Astrocyte of the spinal cord (primary cell): Measurements from ENCODE around the gene SLC18A2.

ENCODE experiments used
- DNase-seq: peaks from one replicate; pipeline ENCODE4 v3.0.0; 2011; ENCODE audit warnings: low read depth, low spot score
- H3K4me3 ChIP-seq: 2 replicates; pipeline ENCODE4 v1.5.1; 2011; ENCODE audit warnings: low read depth, mild to moderate bottlenecking, low read length, moderate library complexity
- CTCF ChIP-seq: IDR thresholded peaks from 2 replicates; pipeline ENCODE4 v1.5.1; 2012; ENCODE audit warnings: low read depth, mild to moderate bottlenecking, low read length, inconsistent platforms
- in situ Hi-C: cut with HindIII; loops from 2 replicates; pipeline ENCODE4 v1.10.0; 2017; ENCODE audit warnings: low sequenced_read_pairs

The SLC18A2 gene

GRCh38 chr10:117261501-117261900, 20.6 kb downstream of the SLC18A2 start:
- in situ Hi-C loops = no loop called here
- no peak overlapping the region for H3K4me3 ChIP-seq
- no peak for TF ChIP-seq CTCF
- DNase-seq = no peak

- in situ Hi-C loops = no loop called here
- no peak overlapping the region for H3K4me3 ChIP-seq
- no peak for TF ChIP-seq CTCF
- DNase-seq = no peak
Observed at GRCh38 chr10:117262291-117262902, 21.5 kb downstream of the SLC18A2 start.

- in situ Hi-C loops = no loop called here
- H3K4me3 ChIP-seq = no peak overlapping the region
- TF ChIP-seq CTCF = no peak
- no peak for DNase-seq
Observed at GRCh38 chr10:117262903-117263293, 22.0 kb downstream of the SLC18A2 start.

GRCh38 chr10:117264782-117265181, 23.9 kb downstream of the SLC18A2 start:
- no peak overlapping the region for H3K4me3 ChIP-seq
- in situ Hi-C loops = no loop called here
- no peak for TF ChIP-seq CTCF
- no peak for DNase-seq

GRCh38 chr10:117266400-117266799, 25.5 kb downstream of the SLC18A2 start:
- no peak for DNase-seq
- TF ChIP-seq CTCF = no peak
- in situ Hi-C loops = no loop called here
- no peak overlapping the region for H3K4me3 ChIP-seq

DNA sequence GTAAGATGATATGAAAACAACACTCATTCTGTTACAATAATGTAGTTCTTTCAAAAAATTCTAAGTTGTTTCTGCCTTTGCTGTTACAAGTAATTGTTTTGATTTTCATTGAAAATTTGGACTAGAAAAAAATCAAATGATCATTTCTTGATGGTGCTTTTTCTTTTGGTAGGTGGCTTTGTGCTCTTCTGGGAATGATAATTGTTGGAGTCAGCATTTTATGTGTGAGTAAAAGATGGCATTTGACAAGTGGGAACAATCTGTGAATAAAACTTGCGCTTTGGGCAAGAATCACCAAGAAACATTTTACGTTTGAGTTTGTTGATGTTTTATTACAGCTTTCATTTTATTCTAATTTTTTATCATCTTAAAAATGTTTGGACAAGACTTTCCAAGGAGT, 25.9 kb downstream of the SLC18A2 start:
- in situ Hi-C loops = no loop called here
- DNase-seq = no peak
- TF ChIP-seq CTCF = no peak
- no peak overlapping the region for H3K4me3 ChIP-seq

DNA sequence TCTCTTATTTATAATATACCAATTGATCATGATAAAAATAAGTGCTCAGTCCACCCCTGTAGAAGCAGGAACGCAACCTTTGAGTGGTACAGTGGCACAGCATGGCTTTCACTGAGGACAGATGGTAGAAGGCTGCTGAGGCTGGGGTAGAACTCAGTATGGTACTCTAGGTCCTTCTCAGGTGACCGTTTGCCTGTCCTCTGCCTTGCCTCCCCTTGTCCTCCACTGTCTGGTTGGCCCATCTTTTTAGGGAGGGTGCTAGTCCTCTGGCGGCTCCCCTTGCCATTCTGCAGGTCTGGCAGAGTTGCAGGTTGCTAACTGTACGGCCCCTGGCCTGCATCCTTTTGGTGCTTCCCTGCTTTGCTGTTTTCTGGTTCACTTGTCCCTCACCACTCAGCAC, 27.3 kb downstream of the SLC18A2 start:
- no peak for DNase-seq
- H3K4me3 ChIP-seq = no peak overlapping the region
- TF ChIP-seq CTCF = no peak
- in situ Hi-C loops = no loop called here
